ELR (cell line): ENCODE measurements around the gene OBSCN.

Experiments used
- DNase-seq: peaks from one replicate; pipeline ENCODE4 v3.0.0-alpha.2; 2015; ENCODE audit warnings: low read depth

Gene OBSCN

GRCh38 chr1:228307218-228308023 lies 99.6 kb downstream of the OBSCN start:
- DNase-seq, result no peak

GRCh38 chr1:228308085-228308601 lies 100.3 kb downstream of the OBSCN start:
- DNase-seq, result no peak

- DNase-seq, result peak; percentile 8
Observed at GRCh38 chr1:228308628-228309325, 100.9 kb downstream of the OBSCN start.

GRCh38 chr1:228309326-228310067 lies 101.7 kb downstream of the OBSCN start:
- no peak for DNase-seq

- no peak for DNase-seq
Observed at GRCh38 chr1:228310162-228310792, 102.4 kb downstream of the OBSCN start.

- DNase-seq, result no peak
Observed at GRCh38 chr1:228311091-228311490, 103.2 kb downstream of the OBSCN start.

GRCh38 chr1:228312136-228312764 lies 104.4 kb downstream of the OBSCN start:
- DNase-seq, result no peak

- DNase-seq, result no peak
Observed at GRCh38 chr1:228313536-228314277, 105.9 kb downstream of the OBSCN start.

GRCh38 chr1:228314315-228314657 lies 106.4 kb downstream of the OBSCN start:
- DNase-seq, result no peak

- no peak for DNase-seq
Observed at GRCh38 chr1:228314658-228315483, 107.0 kb downstream of the OBSCN start.

- DNase-seq, result no peak
Observed at GRCh38 chr1:228315484-228315944, 107.7 kb downstream of the OBSCN start.

- no peak for DNase-seq
Observed at GRCh38 chr1:228315945-228316588, 108.2 kb downstream of the OBSCN start.

GRCh38 chr1:228316589-228317387 lies 108.9 kb downstream of the OBSCN start:
- DNase-seq, result no peak

GRCh38 chr1:228317411-228317828 lies 109.6 kb downstream of the OBSCN start:
- DNase-seq, result no peak

- no peak for DNase-seq
Observed at GRCh38 chr1:228317891-228318810, 110.3 kb downstream of the OBSCN start.

GRCh38 chr1:228318823-228319241 lies 111.0 kb downstream of the OBSCN start:
- DNase-seq, result no peak

- DNase-seq, result no peak
Observed at GRCh38 chr1:228319352-228320088, 111.7 kb downstream of the OBSCN start.
